Cerebellar cortex (tissue), 1 donor: ENCODE results near the gene ZNF574.

Experiments
- DNase-seq: peaks from one replicate; pipeline ENCODE4 v3.0.0-alpha.2; 2015; ENCODE audit warnings: low spot score

Gene ZNF574

GRCh38 chr19:42054205-42054604 is 21.8 kb upstream of the ZNF574 start:
- DNase-seq, result no peak

DNA sequence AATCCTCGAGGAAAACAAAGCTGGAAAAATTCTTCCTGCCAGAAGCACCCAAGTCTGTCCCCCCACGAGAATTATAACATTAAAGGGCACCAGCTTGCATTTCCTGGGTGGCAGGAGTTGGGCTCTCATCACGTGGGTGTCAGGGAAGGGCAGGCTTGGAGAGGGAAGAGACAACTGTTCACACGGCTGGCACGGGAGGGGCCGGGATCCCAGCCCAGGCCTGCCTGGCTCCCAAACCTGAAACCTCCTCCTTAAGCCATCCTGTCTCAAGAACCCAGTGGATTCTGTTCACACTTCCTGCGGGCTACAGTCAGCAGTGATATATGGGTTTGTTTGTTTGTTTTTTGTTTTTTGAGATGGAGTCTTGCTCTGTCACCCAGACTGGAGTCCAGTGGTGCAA is 18.1 kb upstream of the ZNF574 start:
- DNase-seq, result peak; percentile 65

DNA sequence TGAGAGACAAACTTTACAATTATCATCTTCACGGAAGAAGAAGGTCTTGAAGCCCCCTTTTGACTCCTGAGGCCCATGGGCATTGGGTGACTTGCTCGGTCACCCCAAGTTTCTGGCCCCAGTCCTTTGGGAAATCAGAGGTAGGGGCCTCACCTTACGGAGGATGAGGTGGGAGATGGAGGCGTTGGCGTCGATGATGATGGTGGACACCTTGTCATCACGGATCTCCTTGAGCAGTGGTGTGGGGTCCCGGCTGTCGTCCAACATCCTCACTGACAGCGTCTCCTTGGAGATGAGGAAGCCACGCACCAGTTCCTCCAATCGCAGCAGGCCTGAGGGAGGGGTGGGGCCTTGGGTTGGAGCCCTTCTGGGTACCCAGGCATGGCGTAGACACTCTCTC is 16.8 kb upstream of the ZNF574 start:
- DNase-seq, result no peak

DNA sequence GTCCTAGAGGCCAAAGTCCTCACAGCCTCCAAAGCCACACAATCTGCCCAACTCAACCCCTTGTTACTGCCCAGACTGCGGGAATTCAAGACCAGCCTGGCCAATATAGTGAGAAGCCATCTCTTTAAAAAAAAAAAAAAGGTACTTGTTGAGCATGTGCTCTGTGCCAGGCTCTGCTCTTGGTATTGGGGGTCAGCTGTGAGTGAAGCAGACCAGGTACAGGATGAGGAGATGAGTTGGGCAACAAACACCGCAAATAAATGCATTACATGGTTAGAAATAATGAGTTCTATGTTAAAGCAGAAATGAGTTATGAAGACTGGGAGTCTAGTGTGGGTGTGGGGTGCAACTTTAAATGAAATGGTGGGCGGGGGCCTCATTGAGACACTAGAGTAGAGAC is 15.8 kb upstream of the ZNF574 start:
- DNase-seq, result no peak

DNA sequence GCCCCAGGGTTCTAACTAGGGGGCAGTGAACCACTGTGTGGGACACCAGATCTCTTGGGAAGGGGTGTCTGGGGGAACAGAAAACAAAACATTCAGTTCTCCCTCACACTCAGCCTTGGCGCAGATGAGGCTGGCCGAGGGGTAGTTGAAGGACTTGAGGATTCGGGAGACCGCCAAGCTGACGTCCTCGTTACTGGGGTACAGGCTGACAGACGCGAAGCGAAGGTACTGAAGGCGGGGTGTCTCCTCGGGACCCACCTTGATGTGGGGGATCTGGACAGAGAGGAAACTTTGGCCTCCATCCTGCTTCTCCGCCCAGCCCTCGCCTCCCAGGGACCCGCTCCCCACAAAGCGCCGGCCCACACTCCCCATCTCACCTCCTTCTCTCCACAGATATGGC is 13.6 kb upstream of the ZNF574 start:
- no peak for DNase-seq

GRCh38 chr19:42064432-42064831 is 11.5 kb upstream of the ZNF574 start:
- DNase-seq, result no peak

- DNase-seq, result no peak
Observed at GRCh38 chr19:42065051-42065450, 10.9 kb upstream of the ZNF574 start.

DNA sequence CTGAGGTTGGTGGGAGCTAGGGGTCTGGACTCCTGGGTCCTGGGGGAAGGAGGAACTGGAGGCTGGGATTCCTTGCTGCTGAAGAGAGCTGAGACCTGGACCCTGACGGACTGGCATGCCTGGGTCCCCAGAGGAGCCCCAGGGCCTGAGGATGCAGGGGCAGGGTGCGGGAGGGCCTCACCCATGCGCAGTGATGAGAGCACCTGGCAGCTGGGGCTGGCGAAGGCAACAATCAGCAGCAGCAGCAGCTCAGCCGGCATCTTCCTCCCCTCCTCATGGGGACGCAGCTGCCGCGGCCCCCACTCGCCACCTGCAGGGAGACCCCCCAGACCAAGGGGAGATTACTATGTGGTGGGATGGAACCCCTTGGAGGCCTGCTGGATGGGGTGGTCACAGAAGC is 10.5 kb upstream of the ZNF574 start:
- DNase-seq, result no peak

DNA sequence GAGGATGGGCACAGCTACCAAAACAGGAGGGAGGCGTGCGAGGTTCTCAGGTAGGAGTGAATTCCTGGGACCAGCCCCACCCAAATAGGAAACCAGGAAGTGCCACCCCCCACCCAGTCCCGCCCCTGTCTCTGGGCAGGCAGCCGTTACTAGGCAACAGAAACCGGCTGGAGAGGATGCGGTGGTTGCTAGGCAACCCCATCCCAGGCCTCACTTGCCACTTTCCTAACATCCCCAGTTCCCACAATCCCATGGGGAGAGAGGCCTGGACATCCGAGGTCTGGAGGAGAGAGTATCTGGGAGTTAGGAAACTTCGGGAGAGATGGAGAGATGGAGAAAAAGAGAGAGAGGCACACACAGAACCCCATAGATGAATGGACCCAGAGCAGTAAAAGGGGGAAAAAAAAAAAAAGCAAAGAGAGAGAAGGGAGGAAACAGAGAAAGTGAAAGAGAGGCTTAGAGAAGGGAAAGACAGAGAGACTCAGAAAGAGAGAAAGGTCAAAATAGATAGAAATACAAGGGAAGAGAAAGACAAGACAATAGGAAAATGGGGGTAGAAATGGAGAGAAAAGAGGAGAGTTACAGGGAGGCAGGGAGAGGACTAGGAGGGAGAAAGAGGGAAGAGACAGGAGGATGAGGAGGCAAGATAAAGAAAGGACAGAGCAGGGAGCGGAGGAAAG is 9.8 kb upstream of the ZNF574 start:
- DNase-seq, result peak; percentile 72

- DNase-seq, result peak; percentile 54
Observed at GRCh38 chr19:42067315-42067888, 8.6 kb upstream of the ZNF574 start.

DNA sequence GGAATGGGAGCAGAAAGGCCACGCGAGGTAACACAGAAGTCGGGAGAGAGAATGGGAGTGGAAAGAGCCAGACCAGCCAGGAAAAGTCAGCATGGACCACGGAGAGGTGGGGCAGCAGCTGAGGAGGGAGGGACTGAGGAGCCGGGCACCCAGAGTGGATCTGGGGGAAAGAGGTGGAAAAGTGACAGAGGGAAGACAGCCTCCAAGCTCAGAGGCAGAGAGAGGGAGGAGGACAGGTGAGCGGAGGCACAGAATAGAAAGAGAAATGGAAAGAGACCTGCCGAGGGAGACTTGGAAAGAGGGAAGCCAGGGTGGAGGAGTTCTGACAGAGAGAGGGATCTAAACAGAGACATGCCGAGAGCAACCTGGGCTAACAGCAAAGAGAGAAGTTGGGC is 7.6 kb upstream of the ZNF574 start:
- DNase-seq, result peak; percentile 39

GRCh38 chr19:42068756-42069571 is 7.0 kb upstream of the ZNF574 start:
- DNase-seq, result no peak

DNA sequence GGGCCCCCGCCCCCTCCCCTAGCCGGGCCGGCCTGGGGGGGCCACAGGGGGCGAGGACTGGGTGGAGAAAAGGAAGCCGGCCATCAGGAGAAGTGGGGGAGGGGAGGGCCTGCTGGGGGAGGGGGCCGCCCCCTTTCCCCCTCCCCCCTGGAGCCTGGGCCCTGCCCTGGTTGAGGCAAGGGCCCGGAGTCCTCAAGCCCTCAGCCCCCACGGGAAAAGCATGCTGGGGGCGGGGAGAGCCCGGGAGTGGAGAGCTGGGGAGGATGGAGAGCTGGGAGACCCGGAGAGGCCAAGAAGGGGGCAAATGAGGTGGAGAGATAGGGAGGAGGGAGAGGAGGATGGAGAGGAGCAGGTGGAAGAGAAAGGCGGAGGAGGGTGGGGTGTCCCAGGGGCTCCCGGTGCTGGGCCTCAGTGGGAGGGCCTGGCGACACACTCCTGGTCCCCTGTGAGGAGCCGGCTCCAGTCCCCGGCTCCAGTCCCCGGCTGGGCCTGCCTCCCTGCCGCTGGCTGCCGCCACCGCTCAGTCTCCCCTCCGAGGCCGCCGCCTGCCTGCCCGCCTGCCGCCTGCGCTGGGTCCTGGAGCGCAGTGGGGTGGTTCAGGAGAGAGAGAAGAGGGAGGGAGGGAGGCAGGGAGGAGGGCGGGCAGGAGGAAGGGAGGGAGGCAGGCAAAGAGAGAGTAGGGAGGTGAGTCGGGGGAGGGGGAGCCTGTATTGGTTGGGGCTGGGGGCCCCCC is 6.2 kb upstream of the ZNF574 start, which contains the start of gene GRIK5:
TSS of gene GRIK5 (minus strand) at position 588 of the 733 bp plus-strand sequence. CDS start 4,436 bp downstream, outside the sequence.
- DNase-seq, result peak; percentile 55

- no peak for DNase-seq
Observed at GRCh38 chr19:42071247-42071646, 4.7 kb upstream of the ZNF574 start.

- no peak for DNase-seq
Observed at GRCh38 chr19:42074513-42075363, 1.2 kb upstream of the ZNF574 start.

DNA sequence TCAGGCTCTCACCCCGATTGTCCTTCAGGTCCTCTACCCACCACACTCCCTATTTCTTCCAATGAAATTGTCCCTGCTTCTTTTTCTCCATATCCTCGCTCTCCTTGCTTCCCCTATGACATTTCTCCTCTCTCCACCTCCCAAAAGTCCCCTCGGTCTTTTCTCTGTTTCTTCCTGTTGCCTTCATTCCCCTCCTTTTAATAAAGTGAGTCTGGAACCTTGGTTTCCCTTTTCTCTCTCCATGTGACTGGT is 676 bp upstream of the ZNF574 start:
- no peak for DNase-seq

DNA sequence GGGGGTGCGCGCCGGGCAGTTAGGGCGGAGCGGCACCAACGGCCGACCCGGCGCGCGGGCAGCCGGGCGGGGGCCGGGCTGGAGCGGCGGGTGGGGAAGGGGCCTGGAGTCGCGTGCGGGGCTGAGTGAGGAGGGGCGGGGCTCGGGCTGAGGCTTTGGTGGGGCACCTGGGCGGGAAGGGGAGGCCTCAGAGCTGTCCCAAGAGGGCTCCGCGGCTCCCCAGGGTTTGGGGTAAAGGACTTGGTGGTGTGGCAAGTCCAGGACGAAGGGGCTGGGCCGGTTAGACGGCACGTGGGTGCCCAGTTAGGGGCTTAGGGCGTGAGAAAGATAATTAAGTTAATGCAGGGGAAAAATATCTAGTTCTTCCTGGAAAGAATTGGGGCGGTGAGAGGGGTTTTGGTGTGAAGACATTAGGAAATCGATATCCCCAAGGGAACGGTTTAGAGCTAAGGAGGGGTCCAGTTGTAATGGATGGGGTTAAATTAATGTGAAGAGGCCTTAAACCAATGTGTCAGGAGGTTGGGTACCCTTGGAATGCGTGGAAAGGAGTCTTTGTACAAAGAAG is 496 bp downstream of the ZNF574 start:
- no peak for DNase-seq

DNA sequence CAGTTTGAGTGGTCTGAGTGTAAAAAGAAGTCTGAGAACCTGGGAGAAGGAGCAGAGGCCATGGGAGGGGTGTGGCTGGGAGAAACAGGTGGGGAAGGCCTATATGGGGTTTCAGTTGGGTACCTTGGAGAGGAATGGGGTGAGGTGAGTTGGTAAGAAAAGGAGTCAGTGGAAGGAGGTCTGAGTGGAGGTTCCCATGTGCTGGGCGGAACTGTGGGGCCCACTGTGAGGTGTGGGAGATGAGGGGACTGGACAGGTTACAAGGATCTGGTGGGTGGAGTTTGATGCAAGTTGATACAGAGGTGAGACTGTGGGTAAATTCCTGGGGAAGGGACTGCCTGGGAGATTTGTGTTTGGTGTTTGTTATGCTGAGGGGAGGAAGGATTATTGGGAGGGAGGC is 2.1 kb downstream of the ZNF574 start:
- DNase-seq, result no peak

GRCh38 chr19:42078538-42079275 is 2.7 kb downstream of the ZNF574 start:
- DNase-seq, result no peak

DNA sequence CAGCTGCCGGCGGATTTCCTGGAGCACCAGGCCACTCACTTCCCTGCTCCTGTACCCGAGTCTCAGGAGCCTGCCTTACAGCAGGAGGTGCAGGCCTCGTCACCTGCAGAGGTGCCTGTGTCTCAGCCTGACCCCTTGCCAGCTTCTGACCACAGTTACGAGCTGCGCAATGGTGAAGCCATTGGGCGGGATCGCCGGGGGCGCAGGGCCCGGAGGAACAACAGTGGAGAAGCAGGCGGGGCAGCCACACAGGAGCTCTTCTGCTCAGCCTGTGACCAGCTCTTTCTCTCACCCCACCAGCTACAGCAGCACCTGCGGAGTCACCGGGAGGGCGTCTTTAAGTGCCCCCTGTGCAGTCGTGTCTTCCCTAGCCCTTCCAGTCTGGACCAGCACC is 3.3 kb downstream of the ZNF574 start:
- DNase-seq, result no peak
